AG08396 (cell line): ENCODE data around the gene IRS1.

Source experiments
- DNase-seq: peaks from one replicate; pipeline ENCODE4 v3.0.0; 2012; ENCODE audit warnings: low spot score, mixed read lengths

IRS1 gene

DNA sequence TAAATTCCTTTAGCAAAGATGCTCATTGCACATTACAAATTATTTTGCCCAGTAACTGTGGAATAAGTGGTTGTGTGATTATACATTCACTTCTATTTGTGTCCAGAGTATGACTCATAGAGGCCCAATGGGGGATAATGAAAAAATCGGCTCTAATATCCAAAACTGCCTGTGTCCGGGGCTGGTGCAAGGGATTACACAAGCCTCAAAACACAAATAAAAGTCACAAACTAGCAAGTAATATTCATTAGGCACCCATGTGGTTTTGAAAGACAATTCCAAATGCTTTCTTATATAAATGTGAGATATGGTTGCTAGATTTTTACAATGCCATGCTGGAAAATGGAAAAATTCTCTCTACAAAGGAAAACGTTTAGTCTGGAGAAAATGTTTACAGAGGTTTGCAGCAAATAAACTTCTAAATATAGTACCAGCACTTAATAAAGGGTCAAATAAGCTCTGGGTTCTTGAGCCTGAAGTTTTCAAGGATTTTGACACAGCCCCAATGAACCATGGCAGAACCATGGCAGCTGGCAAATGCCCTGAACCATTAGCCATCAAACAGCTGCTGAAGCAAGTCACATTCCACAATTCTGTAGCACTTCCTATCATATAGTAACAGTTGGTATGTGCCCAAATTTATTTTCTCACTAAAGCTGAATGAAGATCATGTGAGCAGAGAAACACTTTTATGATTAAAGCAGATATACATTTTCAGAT, 40.5 kb downstream of the IRS1 start:
- DNase-seq = no peak

DNA sequence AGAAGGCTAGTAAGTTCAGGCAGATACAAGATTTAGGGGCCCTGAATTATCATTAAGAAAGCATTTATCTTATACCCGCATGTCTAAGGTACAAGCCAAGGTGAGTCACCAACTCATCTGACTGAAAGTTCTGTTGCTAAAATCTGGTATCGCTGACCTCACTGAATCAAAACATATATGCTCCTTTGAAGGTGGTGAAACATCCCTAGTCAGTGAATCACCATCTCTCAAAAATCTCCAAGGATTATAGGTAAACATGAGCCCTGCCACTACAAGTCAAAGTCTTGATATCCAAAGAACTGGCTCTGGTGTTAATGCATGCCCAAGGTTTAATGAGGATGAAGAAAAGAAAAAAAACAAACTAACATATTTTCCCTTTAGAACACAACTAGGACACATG, 43.5 kb downstream of the IRS1 start:
- no peak for DNase-seq

DNA sequence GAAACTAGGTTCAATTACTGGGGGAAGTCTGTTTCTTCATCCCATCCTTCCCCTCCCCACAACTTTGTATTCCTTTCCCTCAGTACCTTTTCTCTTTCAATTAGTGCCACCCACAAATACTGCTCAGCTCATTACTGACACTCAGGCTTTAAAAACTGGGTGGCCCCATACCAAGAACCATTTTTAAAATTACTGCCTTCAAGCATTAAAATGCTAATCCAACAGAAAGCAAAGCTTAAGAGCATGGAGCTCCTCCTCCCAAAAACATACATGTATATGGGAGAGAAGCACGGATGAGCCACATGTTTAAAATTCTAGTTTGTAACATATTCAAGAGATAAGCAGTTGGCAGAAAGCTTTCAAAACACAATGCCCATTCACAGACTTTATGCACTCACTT, 44.0 kb downstream of the IRS1 start:
- DNase-seq = no peak

DNA sequence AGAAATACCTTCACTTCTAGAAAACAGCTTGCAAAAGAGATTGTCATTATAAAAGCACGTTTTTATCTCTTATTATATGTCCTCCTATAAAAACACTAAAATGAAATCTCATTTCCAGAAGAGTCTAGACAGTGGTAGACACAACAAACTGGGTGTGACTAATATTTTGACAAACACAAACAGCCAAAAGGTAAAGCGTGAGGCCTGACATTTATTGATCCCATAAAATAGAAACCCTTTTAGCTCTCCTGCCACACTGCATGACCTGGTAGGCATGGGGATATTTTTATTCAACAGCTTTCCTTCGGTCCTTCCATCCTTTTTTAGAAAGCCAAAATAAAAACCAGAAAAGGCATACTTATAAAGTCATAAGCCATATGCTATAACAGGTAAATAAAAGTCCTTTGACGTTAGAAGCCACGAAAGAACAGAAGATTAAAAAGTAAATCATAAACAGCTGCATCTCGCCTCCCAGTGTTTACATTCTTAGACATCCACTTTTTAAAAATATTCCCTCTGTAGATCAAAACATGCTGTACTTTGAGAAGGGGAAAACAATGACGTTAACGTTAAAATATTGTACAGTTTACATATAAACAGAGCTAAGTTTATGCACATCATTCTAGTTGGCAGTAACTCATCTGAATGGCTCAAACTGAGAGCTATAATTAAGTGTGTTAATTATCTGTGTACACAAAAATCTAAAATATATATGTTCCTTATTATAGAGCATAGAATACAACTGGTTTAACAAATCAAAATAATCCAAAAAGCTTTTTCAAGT, 44.6 kb downstream of the IRS1 start:
- DNase-seq = no peak

GRCh38 chr2:226752887-226753286, 46.7 kb downstream of the IRS1 start:
- DNase-seq = no peak

DNA sequence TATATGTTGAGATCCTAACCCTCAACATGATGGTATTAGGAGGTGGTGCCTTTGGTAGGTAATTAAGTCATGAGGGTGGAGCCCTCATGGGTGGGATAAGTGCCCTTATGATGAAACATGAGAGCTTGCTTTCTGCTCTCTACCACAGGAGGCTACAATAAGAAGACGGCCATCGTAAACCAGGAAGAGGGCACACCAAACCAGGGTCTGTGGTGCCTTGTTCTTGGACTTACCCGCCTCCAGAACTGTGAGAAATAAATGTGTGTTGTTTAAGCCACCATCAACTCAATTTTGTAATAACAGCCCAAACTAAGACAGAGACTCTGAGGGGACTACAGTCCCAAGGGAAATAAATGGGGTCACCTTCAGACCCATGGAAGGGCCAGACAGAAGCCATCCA, 52.3 kb downstream of the IRS1 start:
- DNase-seq = no peak

DNA sequence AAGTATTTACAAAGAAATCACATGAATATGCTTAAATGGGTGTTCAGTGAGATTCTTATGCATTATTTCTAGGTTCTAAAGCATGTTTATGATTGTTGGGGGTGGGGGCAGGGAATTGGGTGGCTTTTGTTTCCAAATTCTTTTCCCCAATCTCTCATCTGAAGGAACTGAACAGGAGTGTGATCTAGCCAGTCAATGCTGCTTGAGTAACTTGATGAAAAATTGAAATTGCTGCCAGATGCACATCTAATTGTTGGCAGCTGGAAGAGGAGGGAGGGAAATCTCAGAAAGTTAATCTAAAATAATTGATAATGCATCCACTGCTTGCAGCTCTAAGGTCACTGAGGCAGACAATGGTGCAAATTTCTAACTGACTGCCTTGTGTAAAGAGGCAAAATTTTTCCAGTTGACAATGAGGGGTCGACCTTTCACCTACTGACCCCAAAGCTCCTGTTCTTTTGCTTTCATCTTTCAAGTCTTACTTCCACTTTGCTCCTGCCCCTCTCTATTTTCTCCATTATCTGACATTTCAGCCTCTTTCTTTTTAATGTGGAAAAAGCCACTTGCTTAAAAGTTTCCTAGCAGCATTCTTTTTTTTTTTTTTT, 53.3 kb downstream of the IRS1 start:
- no peak for DNase-seq

DNA sequence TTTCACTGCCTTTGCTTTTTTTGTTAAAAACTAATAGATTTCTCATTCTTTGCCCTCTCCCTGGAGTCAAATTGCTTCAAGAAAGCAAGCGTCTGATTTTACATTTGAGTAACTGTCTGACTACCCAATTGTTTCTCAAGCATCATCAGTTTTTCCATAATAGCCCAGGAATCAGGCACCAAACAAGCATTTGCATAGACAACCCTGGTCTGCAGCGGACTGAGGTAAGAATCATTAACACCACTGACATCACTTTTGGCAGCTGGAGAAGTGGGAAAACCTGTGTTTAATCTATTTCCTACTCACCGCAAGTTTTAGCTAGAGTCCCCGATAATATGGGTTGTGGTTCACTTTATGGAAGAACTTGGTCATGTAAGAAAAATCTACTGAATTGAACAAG, 55.7 kb downstream of the IRS1 start:
- DNase-seq = no peak

- peak; percentile 10 for DNase-seq
Measured at GRCh38 chr2:226742347-226742746, 57.3 kb downstream of the IRS1 start.

- no peak for DNase-seq
Measured at GRCh38 chr2:226740039-226740648, 59.5 kb downstream of the IRS1 start.

DNA sequence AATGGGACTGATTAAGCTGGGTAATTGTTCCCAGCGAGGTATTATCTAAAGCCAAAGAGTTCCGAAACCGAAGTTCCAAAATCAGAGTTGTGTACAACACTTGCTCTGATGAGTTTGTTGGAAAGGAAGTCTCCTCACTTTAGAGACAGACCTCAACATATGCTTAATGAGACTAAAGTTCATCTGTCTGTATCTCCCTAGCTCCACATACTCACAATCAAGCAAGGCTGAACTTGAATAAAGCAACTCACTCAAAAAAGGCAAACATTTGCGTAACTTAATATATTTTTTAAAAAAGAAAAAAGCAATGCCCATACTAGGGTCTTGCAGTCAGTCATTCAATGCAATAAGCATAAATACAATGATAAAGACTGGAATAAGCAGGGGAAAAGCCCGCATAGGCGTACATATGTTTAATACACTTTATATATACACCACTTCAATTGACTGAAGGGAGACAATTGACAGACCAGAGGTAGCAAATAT, 60.0 kb downstream of the IRS1 start:
- no peak for DNase-seq

- no peak for DNase-seq
Measured at GRCh38 chr2:226738821-226739544, 60.6 kb downstream of the IRS1 start.

- DNase-seq = no peak
Measured at GRCh38 chr2:226738191-226738820, 61.3 kb downstream of the IRS1 start.

DNA sequence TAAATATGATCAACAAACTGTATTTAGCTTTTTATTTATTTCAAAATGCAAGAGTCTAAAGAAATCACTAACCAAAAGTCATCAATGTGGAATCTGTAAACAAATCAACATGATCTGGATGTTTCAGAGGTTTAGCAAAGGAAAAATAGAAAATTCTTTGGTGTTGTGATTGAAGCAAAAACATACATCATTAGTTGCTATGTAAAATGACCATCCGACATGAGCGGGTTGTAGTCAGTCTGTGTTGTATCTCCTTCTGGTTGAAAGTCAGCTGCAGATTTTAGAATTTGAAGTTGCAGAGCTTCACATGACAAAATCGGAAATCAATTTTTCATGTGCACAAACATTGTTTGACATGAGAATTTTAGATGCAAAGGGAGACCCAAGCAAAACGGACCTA, 63.2 kb downstream of the IRS1 start:
- DNase-seq = no peak

- DNase-seq = no peak
Measured at GRCh38 chr2:226733927-226734564, 65.6 kb downstream of the IRS1 start.

- DNase-seq = no peak
Measured at GRCh38 chr2:226733189-226733858, 66.3 kb downstream of the IRS1 start.

DNA sequence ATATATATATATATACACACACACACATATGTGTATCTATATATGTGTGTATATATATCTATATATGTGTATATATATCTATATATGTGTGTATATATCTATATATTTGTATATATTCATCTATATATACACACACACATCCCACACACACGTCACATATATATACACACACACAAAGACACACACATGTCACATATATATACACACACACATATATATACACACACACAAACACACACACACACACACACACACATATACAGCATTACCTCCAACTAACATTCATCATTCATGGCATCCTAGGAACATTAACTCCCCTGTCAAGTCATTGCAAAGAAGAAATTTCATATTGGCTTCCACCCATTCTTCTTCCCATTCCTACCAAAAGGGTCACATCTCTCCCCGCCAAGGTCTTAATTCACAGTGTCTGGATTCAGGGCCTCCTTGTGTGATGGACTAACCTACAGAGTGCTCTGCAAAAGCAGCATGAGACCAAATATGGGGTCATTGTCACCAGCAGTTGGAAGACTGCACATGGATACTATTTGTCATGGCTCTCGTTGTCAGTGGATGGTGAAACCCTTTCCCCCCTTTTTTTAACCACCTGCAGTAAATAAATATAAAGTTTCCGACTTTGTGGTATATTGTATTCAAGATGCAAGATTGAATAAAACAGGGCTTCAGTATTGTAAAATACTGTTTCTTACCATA, 67.0 kb downstream of the IRS1 start:
- no peak for DNase-seq

DNA sequence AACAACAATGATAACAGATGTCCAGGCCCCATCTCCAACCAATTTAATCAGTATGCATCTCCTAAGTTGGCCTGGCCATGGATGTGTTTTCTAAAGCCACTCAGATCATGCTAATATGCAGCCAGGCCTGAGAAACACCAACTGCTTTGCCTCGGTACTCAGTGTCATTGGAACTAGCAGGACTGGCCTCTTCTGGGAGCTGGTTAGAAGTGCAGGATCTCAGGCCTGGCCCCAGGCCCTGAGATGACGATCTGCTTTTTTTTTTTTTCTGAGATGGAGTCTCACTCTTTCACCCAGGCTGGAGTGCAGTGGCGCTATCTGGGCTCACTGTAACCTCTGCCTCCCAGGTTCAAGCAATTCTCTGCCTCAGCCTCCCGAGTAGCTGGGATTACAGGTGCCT, 69.1 kb downstream of the IRS1 start:
- DNase-seq = peak; percentile 40

GRCh38 chr2:226728996-226729395, 70.6 kb downstream of the IRS1 start:
- DNase-seq = no peak

GRCh38 chr2:226727251-226727650, 72.4 kb downstream of the IRS1 start:
- no peak for DNase-seq
